ENCODE data around the gene LSS.

The LSS gene

GRCh38 chr21:46165098-46165497 is 63.5 kb downstream of the LSS start:
- no peak for DNase-seq

GRCh38 chr21:46163380-46163779 is 65.2 kb downstream of the LSS start:
- DNase-seq: no peak

- DNase-seq: no peak
Measured at GRCh38 chr21:46161633-46162592, 66.7 kb downstream of the LSS start.

- no peak for DNase-seq
Measured at GRCh38 chr21:46160907-46161632, 67.5 kb downstream of the LSS start.

GRCh38 chr21:46160657-46160906 is 68.0 kb downstream of the LSS start:
- DNase-seq: no peak

- DNase-seq: no peak
Measured at GRCh38 chr21:46159841-46160656, 68.5 kb downstream of the LSS start.

GRCh38 chr21:46159390-46159789 is 69.2 kb downstream of the LSS start:
- DNase-seq: no peak

- DNase-seq: no peak
Measured at GRCh38 chr21:46158666-46159300, 69.8 kb downstream of the LSS start.

- no peak for DNase-seq
Measured at GRCh38 chr21:46157987-46158451, 70.6 kb downstream of the LSS start.

- no peak for DNase-seq
Measured at GRCh38 chr21:46157396-46157986, 71.1 kb downstream of the LSS start.

GRCh38 chr21:46156678-46157077 is 71.9 kb downstream of the LSS start:
- DNase-seq: no peak

- DNase-seq: no peak
Measured at GRCh38 chr21:46156378-46156645, 72.3 kb downstream of the LSS start.

GRCh38 chr21:46155514-46156377 is 72.8 kb downstream of the LSS start, which contains the start of gene FTCD:
Gene FTCD, minus strand, starts transcription at chr21:46155579. Its CDS starts 56 bp downstream, at chr21:46155523.
- no peak for DNase-seq

- no peak for DNase-seq
Measured at GRCh38 chr21:46154955-46155513, 73.5 kb downstream of the LSS start.

GRCh38 chr21:46154155-46154954 is 74.2 kb downstream of the LSS start:
- no peak for DNase-seq

- peak; percentile 42 for DNase-seq
Measured at GRCh38 chr21:46153247-46154154, 75.1 kb downstream of the LSS start.

- no peak for DNase-seq
Measured at GRCh38 chr21:46152927-46153246, 75.7 kb downstream of the LSS start.

GRCh38 chr21:46151989-46152926 is 76.3 kb downstream of the LSS start:
- no peak for DNase-seq

Data from suppressor macrophage treated with lipopolysaccharide for 4 hours (primary cell).